ENCODE results near the gene ABCF1.

ABCF1 gene

GRCh38 chr6:30598912-30599624 is 27.8 kb downstream of the ABCF1 start:
- H3K4me1 ChIP-seq (ENCODE audit: low read depth, poor library complexity, severe bottlenecking): peaks cover 3% of the 10 kb centered on the region
- no peak overlapping the region for H3K27ac ChIP-seq
- no peak overlapping the region for H3K9ac ChIP-seq
- no peak overlapping the region for H2AFZ ChIP-seq (ENCODE audit: low read depth)
- peaks cover 5% of the 10 kb centered on the region; the same call in 1 of the 2 replicates for H4K20me1 ChIP-seq (ENCODE audit: insufficient read depth)
- H3K79me2 ChIP-seq (ENCODE audit: insufficient read depth, low read depth): no peaks in the 10 kb centered on the region
- H3K27me3 ChIP-seq (ENCODE audit: insufficient read depth, low read depth): no peaks in the 10 kb centered on the region
- no peak overlapping the region for H3K4me2 ChIP-seq
- no peak overlapping the region for H3K4me3 ChIP-seq (IDR thresholded peaks at IDR 0.05; ENCODE audit: insufficient read depth, low read depth, low read length)
- peaks cover 9% of the 10 kb centered on the region; the same call in 1 of the 2 replicates for H3K36me3 ChIP-seq (ENCODE audit: insufficient read depth)
- TF ChIP-seq CTCF (conservative IDR thresholded peaks at IDR 0.05; ENCODE audit: low read depth, low read length): no peak

- no peaks in the 10 kb centered on the region for H3K27me3 ChIP-seq (ENCODE audit: insufficient read depth, low read depth)
- no peak overlapping the region for H3K9ac ChIP-seq
- no peak overlapping the region for H2AFZ ChIP-seq (ENCODE audit: low read depth)
- H3K79me2 ChIP-seq (ENCODE audit: insufficient read depth, low read depth): no peaks in the 10 kb centered on the region
- peaks cover 9% of the 10 kb centered on the region; the same call in 1 of the 2 replicates for H3K36me3 ChIP-seq (ENCODE audit: insufficient read depth)
- no peak for TF ChIP-seq CTCF (conservative IDR thresholded peaks at IDR 0.05; ENCODE audit: low read depth, low read length)
- H3K4me3 ChIP-seq (IDR thresholded peaks at IDR 0.05; ENCODE audit: insufficient read depth, low read depth, low read length): no peak overlapping the region
- H3K27ac ChIP-seq: no peak overlapping the region
- peaks cover 3% of the 10 kb centered on the region for H3K4me1 ChIP-seq (ENCODE audit: low read depth, poor library complexity, severe bottlenecking)
- peaks cover 5% of the 10 kb centered on the region; the same call in 1 of the 2 replicates for H4K20me1 ChIP-seq (ENCODE audit: insufficient read depth)
- H3K4me2 ChIP-seq: no peak overlapping the region
These were observed 28.5 kb downstream of the ABCF1 start for GRCh38 chr6:30599625-30600324.

- Histone ChIP-seq H3K9ac (no peak overlapping the region), H2AFZ (ENCODE audit: low read depth) (no peak overlapping the region), H3K4me1 (ENCODE audit: low read depth, poor library complexity, severe bottlenecking) (peaks cover 3% of the 10 kb centered on the region), H3K4me3 (IDR thresholded peaks at IDR 0.05; ENCODE audit: insufficient read depth, low read depth, low read length) (no peak overlapping the region), H3K79me2 (ENCODE audit: insufficient read depth, low read depth) (no peaks in the 10 kb centered on the region), H3K36me3 (ENCODE audit: insufficient read depth) (peaks cover 12% of the 10 kb centered on the region; the same call in 1 of the 2 replicates), H3K27me3 (ENCODE audit: insufficient read depth, low read depth) (no peaks in the 10 kb centered on the region), H4K20me1 (ENCODE audit: insufficient read depth) (peaks cover 5% of the 10 kb centered on the region; the same call in 1 of the 2 replicates), H3K27ac (no peak overlapping the region), H3K4me2 (no peak overlapping the region)
- no peak for TF ChIP-seq CTCF (conservative IDR thresholded peaks at IDR 0.05; ENCODE audit: low read depth, low read length)
These were observed 29.3 kb downstream of the ABCF1 start for GRCh38 chr6:30600451-30600961.

GRCh38 chr6:30601436-30601814 is 30.2 kb downstream of the ABCF1 start:
- H2AFZ ChIP-seq (ENCODE audit: low read depth): no peak overlapping the region
- peaks cover 3% of the 10 kb centered on the region for H3K4me1 ChIP-seq (ENCODE audit: low read depth, poor library complexity, severe bottlenecking)
- no peak overlapping the region for H3K4me2 ChIP-seq
- peaks cover 19% of the 10 kb centered on the region; the same call in 1 of the 2 replicates for H3K36me3 ChIP-seq (ENCODE audit: insufficient read depth)
- H3K9ac ChIP-seq: no peak overlapping the region
- no peak for TF ChIP-seq CTCF (conservative IDR thresholded peaks at IDR 0.05; ENCODE audit: low read depth, low read length)
- no peak overlapping the region for H3K4me3 ChIP-seq (IDR thresholded peaks at IDR 0.05; ENCODE audit: insufficient read depth, low read depth, low read length)
- H4K20me1 ChIP-seq (ENCODE audit: insufficient read depth): peaks cover 5% of the 10 kb centered on the region; the same call in 1 of the 2 replicates
- no peaks in the 10 kb centered on the region for H3K27me3 ChIP-seq (ENCODE audit: insufficient read depth, low read depth)
- H3K79me2 ChIP-seq (ENCODE audit: insufficient read depth, low read depth): no peaks in the 10 kb centered on the region
- H3K27ac ChIP-seq: no peak overlapping the region

Measured in KMS-11 (cell line).